ENCODE measurements around the gene TSPAN3. TPM values are rescaled to one million over a fixed set of nuclear protein-coding genes. Genes with fewer than 3 reads are reported as not detected.
A peak's percentile ranks its signal among the peaks of the same experiment; 100 is the strongest.

Gene TSPAN3
- total RNA-seq, 2 experiments from 2014 or later = 25.6 to 27.0 TPM

- no peak for TF ChIP-seq CTCF (IDR thresholded peaks at IDR 0.05)
- CTCF ChIA-PET = interaction anchor here (1.0 kb wide), 1 partner anchor 68 kb away, joined by 3 read pairs; no protein-coding TSS in a partner anchor
- POLR2A ChIA-PET = interaction anchor here (1.4 kb wide), 1 partner anchor 9 kb away, joined by 3 read pairs; no protein-coding TSS in a partner anchor
- ATAC-seq (no peak), DNase-seq (no peak)
- no peaks in the 10 kb centered on the region for H3K4me1 Mint-ChIP-seq (ENCODE audit: low read depth)
- no peak overlapping the region for H3K27ac Mint-ChIP-seq
- H3K4me3 Mint-ChIP-seq = no peak overlapping the region
- no peaks in the 10 kb centered on the region for H3K27me3 Mint-ChIP-seq
- intact Hi-C loops (cut with micrococcal nuclease) = no loop called here
- no peaks in the 10 kb centered on the region for H3K9me3 Mint-ChIP-seq
- H3K36me3 Mint-ChIP-seq (ENCODE audit: low read depth) = no peaks in the 10 kb centered on the region
These were observed 20.2 kb upstream of the TSPAN3 start for GRCh38 chr15:77091097-77091496.

DNA sequence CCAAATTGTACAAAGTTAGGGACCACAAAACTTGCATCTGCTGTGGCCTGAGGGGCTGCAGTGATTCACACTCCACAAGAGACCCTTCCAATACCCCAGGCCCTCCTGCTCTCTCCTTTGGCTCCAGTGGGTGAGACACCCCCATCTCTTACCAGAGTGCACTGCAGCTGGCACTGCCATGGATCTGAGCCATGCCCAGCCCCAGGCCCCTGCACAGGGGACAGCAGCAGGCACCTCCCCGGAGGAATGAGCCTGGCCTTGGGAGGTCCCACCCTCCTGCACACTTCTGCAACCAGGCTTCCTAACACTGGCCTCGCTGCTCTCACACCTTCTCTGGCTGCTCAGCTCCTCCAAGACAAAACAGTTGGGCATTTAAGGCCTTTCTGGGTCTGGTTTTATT lies 16.3 kb upstream of the TSPAN3 start:
- ChIA-PET CTCF (interaction anchor here (0.6 to 1.9 kb wide), 2 partner anchors 20 to 36 kb away, joined by 3 to 4 read pairs; no protein-coding TSS in a partner anchor), POLR2A (interaction anchor here (0.6 kb wide), 1 partner anchor 197 kb away, joined by 3 read pairs; no protein-coding TSS in a partner anchor)
- Mint-ChIP-seq H3K36me3 (ENCODE audit: low read depth) (no peaks in the 10 kb centered on the region), H3K27me3 (no peaks in the 10 kb centered on the region), H3K9me3 (no peaks in the 10 kb centered on the region), H3K4me3 (no peak overlapping the region), H3K27ac (no peak overlapping the region), H3K4me1 (ENCODE audit: low read depth) (peaks cover 16% of the 10 kb centered on the region)
- intact Hi-C loops (cut with micrococcal nuclease) = no loop called here
- ATAC-seq (no peak), DNase-seq (no peak)
- no peak for TF ChIP-seq CTCF (IDR thresholded peaks at IDR 0.05)

- no peak for TF ChIP-seq CTCF (IDR thresholded peaks at IDR 0.05)
- ChIA-PET CTCF (no interaction called here), POLR2A (no interaction called here)
- DNase-seq (no peak), ATAC-seq (peak; percentile 29)
- intact Hi-C loops (cut with micrococcal nuclease) = no loop called here
- no peaks in the 10 kb centered on the region for H3K36me3 Mint-ChIP-seq (ENCODE audit: low read depth)
- peaks cover 16% of the 10 kb centered on the region for H3K4me1 Mint-ChIP-seq (ENCODE audit: low read depth)
- H3K4me3 Mint-ChIP-seq = no peak overlapping the region
- H3K27ac Mint-ChIP-seq = no peak overlapping the region
- H3K9me3 Mint-ChIP-seq = no peaks in the 10 kb centered on the region
- no peaks in the 10 kb centered on the region for H3K27me3 Mint-ChIP-seq
These were observed 14.4 kb upstream of the TSPAN3 start for GRCh38 chr15:77085297-77085696.

GRCh38 chr15:77084436-77084835 lies 13.5 kb upstream of the TSPAN3 start:
- Mint-ChIP-seq H3K36me3 (ENCODE audit: low read depth) (no peaks in the 10 kb centered on the region), H3K27ac (no peak overlapping the region), H3K4me3 (no peak overlapping the region), H3K27me3 (no peaks in the 10 kb centered on the region), H3K9me3 (no peaks in the 10 kb centered on the region), H3K4me1 (ENCODE audit: low read depth) (peaks cover 16% of the 10 kb centered on the region)
- TF ChIP-seq CTCF (IDR thresholded peaks at IDR 0.05) = no peak
- no peak for DNase-seq
- intact Hi-C loops (cut with micrococcal nuclease) = no loop called here
- no peak for ATAC-seq
- CTCF ChIA-PET = no interaction called here
- POLR2A ChIA-PET = interaction anchor here (0.6 kb wide), 1 partner anchor 334 kb away, joined by 3 read pairs; no protein-coding TSS in a partner anchor

DNA sequence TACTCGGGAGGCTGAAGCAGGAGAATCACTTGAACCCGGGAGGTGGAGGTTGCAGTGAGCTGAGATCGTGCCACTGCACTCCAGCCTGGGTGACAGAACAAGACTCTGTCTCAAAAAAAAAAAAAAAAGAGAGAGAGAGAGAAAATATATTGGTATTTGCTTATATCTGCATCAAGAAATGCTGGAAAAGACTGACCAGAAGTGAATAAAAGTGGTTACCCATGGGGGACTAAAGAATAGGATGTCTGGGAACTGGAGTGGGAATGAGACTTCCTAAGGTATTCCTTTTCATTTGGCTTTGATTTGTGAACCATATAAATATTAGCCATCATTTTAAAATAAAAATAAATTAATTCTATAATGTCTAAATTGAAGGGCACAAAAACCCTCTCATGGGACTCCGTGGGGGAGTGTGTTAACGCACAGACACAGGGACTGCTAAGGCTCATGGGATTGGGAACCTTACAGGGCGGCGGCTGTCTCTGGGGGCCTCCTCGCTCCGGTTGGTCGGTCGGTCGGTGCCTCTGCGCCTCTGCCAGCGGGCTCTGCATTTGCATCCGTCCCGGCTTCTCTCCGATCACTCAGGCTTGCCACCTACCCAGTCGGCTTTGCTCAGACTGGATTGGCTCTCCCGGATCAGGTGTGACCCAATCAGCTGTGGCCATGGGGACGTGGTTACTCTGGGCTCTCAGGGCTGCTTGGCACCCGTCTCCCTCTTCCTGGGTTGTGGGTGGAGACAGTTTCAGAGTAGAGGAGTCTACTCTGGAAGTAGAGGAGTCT lies 12.7 kb upstream of the TSPAN3 start:
- POLR2A ChIA-PET = no interaction called here

More for the DNA sequence above, 12.7 kb upstream of the TSPAN3 start:
- TF ChIP-seq CTCF (IDR thresholded peaks at IDR 0.05) = no peak
- CTCF ChIA-PET = no interaction called here
- intact Hi-C loops (cut with micrococcal nuclease) = no loop called here
- DNase-seq (peak; percentile 75), ATAC-seq (peak; percentile 97)
- H3K4me3 Mint-ChIP-seq = peak overlapping the region; percentile 40
- H3K27ac Mint-ChIP-seq = no peak overlapping the region
- H3K4me1 Mint-ChIP-seq (ENCODE audit: low read depth) = peaks cover 16% of the 10 kb centered on the region
- no peaks in the 10 kb centered on the region for H3K36me3 Mint-ChIP-seq (ENCODE audit: low read depth)
- H3K27me3 Mint-ChIP-seq = no peaks in the 10 kb centered on the region
- H3K9me3 Mint-ChIP-seq = no peaks in the 10 kb centered on the region
